NCI-H2196 (cell line): ENCODE data around the gene CNKSR2.

Source experiments
- DNase-seq: peaks from one replicate; lab custom pipeline; 2025; ENCODE audit not compliant: unreplicated experiment; lab: John Stamatoyannopoulos, UW

CNKSR2 gene

DNA sequence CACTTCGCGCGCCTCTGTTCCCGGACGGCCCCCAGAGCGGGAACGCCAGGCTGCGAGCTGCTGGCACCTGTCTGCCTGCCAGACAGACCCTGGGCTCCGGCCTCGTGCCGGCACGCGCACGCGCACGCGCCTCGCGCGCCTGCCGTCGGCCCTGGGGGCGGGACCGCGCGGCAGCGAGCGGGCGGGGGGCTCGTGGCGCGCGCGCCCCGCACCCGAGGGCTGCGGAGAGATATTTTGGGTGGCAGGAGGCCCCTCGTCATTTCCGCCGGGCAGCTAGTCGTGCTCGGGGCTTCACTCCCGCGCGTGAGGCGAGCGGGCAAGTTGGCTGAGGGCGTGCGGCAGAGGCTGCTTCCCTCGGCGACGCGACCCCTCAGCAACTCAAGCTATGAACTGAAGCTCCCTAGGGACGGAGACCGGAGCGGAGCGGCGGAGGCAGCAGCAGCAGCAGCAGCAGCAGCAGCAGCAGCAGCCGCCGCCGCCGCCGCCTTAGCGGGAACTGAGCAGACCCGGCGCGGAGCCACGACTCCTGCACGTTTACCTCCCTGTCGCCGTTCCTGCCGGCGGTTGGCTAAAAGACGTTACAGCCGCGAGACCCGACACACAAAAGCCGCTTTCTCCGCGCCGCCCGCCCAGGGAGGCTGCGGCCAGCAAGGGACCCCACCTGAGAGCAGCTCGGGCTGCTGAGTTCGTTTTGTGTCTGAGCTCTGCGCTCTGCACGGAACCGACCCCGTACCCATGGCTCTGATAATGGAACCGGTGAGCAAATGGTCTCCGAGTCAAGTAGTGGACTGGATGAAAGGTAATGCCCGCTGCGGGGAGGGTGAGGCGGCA is at the start of gene CNKSR2:
Gene CNKSR2 (plus strand): TSS at position 256 of the 831 bp plus-strand sequence. CDS start 480 bp downstream, at position 736.
- peak; percentile 82 for DNase-seq

DNA sequence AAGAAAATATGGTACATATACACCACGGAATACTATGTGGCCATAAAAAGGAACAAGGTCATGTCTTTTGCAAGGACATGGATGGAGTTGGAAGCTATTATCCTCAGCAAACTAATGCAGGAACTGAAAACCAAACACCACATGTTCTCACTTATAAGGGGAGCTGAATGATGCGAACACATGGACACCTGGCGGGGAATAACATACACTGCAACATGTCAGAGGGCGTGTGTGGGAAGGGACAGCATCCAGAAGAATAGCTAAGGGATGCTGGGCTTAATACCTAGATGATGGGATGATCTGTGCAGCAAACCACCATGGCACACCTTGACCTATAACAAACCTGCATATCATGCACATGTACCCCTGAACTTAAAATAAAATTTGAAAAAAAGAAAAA is 19.5 kb upstream of the CNKSR2 start:
- DNase-seq, result no peak

DNA sequence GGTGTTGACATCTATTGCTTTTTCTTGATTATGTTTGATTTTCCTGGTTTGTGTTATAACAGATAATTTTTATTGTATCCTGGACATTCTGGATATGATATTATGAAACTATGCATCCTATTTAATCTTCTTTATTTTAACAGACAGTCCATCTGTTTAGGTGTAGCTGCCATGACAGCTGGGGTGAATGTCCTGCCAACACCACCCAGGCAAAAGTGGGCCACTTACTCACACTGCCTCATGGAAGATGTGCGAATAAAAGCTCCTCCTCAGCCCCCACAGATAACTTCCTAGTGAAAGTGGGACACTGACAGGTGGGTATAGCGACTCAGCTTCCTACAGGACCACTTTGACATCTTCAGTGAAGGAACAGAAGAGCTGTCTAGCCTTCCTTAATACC is 18.4 kb upstream of the CNKSR2 start:
- no peak for DNase-seq

DNA sequence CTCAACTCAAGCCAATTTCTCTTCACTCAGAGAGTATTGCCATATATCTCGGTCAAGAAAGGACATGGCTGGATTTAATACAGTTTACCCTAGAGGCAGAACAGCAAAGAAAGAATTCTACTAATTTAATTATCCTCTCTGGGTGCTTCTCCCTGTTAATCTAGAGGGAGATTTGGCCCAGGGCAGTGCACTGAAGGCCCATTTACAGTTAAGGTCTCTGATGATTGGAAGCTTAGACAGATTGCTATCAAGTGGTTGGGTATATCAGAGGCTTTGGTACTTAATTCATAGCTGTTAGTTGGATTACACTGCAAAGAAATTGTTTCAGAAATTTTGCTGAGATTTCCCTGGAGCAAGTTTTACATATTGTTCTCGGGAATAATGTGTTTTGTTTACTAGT is 4.6 kb upstream of the CNKSR2 start:
- DNase-seq, result no peak

DNA sequence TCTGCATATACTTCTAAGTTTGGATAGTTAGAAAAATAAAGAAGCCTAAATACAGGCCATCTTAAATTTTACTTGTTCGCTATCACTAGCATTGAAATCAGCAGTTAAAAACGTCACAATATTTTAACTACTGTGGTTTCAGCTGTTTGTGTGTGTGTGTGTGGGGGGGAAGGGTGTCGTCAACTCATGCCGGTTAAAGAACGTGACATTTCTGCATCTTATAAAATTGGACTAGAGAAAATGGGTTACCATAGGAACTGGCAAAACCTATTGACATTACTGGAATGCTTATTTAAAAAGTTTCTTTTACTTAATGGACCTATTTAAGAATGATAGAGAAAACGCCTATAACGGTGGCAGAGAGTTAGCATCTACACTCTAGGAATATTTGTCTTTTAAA is 1.2 kb upstream of the CNKSR2 start:
- DNase-seq, result no peak

DNA sequence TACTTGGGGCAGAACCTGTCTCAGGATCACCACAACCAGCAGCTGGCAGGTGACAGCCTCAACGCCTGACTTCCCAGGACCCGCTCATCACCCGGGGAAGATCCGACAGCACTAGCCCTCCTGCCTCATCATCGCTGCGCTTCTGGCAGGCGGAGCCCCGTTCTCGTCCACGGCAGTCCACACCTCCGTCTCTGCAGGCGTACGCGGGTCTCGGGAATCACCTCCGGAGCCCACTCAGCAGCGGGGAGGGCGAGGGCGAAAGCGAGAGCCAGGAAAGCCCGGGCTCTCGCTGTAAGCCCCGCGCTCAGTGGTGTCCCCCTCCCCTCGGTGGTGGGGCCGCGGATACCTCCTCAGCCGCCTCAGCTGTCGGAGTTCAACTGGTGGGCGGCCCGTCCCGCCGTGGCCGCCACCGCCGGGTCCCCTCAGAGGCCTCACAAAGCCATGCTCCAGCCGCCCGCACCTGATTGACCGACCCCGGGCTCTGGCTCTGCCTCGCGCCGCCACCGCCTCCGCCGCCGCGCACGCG is 518 bp upstream of the CNKSR2 start:
- no peak for DNase-seq

DNA sequence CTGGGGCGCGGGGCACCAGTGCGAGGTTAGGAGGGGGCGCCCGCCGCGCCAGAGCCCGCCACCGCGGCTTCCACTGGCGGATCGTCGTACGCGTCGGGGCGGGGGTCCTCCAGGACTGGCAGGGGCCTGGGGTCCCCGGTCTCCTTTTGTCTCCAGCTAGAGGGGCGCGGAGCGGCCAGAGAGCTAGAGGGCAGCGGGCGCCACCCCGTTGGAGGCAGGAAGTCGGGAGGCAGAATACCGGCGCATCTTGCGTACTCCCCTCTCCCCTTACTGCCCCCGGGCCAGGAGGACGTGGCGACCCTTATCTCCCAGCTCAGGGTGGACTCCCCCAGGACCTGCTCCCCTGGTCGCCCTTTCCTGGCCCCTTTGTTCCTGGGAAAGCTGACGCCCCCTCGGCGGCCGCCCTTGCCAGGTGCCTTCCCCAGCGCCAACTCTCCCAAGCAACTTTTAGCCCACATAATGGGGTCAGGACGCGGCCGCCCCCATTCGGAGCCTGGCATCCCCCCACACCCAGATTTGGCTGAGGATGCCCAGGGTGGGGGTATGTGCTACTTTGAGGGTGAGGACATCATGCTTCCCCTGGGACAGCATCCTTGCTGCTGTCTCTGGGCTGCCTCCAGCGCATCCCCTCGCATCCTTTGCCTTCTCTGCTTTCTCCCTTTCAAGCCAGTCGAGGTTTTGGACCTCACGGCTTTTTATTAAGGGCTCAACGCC is 933 bp downstream of the CNKSR2 start:
- DNase-seq, result no peak

DNA sequence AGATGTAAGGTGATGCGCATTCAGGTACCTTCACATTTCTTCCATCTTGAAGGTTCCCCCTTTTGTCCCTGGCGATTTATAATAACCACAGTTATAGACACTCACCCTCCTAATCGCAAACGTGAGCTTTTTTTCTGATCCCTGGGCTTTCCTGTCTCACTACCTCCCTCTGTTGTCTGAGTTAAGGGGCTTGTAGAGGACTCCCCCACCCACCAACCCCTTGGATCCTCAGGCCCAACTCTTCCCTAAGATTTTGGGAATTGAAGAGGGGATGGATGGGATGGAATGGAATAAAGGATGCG is 1.4 kb downstream of the CNKSR2 start:
- DNase-seq, result no peak

DNA sequence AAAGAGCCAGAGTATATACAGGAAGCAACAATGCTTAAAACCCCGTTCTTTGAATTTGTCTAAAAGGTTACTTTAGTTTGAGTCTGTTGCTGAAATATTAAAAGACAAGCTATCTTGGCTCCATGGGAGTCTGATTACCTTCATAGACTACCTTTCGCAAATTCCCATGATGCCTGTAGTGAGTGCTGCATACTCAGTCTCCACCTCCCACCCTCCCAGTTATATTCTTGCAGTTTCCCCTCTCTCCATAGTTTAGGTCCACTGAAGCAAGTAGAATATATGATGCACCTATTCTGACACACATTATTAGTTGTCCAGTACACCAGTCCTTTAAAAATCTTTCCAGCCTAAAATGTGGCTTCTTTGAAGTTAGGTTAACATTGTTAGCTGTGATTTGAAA is 2.4 kb downstream of the CNKSR2 start:
- no peak for DNase-seq

DNA sequence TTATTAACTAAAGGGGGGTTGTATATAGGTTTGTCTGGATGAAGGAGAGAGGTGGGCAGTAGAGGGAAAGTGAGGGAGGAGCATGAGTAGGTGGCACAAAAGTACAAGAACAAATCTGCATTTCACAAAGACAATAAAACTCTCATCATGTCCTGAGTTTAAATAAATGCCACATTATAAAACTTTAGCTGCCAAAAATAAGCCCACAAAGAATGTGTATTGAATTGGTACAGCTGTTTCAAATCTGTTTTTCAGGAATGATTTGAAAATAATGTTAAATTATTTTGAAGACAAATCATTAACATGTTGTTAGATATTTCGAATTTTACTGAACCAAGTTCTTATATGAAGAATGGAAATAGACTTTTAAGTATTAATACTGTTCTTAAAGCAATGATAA is 5.8 kb downstream of the CNKSR2 start:
- DNase-seq, result no peak

DNA sequence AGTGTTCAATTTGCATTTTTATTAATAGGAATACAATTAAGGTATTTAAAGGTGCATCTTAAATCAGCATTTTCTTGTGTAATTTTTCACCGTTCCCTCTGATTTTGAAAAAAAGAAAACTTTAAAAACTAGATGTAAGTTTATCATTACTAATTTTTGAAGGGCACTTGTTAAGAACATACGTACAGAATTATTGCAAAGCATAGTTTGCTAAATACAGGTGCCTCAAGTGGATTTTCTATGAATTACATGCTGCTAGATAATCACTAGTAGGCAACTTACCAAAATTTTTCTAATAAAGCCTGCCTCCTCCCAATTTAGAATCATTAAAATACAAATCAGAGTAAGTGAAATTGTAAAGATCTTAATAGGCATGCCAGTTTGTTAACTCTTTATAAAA is 8.5 kb downstream of the CNKSR2 start:
- peak; percentile 4 for DNase-seq

DNA sequence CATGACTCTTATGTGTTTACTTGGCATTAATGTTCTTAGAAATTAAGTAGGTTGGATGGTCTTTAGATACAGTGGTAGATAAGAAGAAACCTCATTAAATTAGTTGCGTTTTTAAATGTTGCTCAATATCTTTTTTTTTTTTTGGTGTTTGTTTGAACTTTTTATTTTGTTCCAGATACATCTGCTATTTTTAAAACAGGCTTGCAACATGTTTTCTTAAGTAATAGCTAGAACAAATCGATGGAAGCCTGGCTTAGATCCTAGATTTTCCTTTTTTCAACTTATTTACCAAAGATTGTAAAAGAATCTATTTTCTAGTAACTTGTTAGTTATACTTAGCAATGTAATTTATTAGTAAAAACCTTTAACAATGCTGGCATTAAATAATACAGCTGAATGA is 9.3 kb downstream of the CNKSR2 start:
- no peak for DNase-seq

DNA sequence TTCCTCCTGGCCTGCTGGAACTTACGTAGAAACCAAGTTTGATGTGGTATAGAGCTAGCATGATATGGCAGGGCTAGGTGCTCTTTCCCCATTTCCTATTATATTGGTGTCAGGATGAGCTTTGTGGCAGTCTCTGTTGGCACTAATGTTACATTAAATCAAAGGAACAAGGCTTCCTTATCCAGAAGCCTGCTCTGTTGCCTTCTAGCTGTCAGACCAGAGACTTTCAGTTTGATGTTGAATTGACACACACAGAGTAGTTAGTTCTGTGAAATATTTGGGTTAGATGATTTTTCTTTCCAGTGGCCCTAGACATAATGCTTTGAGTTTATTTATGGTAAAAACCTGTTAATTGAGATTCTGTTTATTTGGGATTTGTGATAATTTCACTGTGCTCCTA is 10.0 kb downstream of the CNKSR2 start:
- DNase-seq, result no peak

DNA sequence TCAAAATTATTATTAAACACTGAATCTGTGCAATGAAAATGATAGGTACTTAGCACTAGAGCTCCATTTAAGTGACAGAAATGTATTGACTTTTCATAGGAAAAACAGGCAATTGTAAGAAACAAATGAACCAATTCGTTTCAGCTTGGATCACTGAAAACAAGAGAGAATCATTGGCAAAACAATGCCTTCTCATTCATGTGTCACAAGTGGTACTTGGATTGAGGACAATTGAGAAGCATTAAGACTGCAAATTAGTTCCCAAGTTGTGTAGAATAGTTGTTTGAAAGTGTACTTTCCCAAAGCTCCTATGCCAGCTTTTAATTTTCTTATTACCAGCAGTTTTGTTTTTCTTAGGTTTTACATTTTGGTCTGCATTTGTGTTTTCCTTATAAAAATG is 20.6 kb downstream of the CNKSR2 start:
- no peak for DNase-seq

DNA sequence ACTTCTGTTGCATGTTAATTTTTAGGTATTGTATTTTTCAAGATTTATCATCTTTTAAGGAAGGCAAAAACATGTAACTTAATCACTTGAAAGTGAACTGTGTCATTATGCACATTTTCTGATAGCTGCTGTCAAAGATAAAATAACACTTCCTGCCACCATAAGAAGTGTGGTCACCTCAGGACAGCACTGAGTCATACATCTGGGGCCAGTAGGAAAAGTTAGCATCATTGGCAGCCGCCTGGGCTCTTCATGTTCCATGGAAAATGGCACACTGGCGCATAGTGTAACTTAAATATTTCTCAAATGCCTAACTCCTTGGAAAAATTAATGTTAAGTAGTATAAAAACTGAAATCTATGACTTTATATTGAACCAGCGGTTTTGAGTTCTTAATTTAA is 24.2 kb downstream of the CNKSR2 start:
- DNase-seq, result no peak

DNA sequence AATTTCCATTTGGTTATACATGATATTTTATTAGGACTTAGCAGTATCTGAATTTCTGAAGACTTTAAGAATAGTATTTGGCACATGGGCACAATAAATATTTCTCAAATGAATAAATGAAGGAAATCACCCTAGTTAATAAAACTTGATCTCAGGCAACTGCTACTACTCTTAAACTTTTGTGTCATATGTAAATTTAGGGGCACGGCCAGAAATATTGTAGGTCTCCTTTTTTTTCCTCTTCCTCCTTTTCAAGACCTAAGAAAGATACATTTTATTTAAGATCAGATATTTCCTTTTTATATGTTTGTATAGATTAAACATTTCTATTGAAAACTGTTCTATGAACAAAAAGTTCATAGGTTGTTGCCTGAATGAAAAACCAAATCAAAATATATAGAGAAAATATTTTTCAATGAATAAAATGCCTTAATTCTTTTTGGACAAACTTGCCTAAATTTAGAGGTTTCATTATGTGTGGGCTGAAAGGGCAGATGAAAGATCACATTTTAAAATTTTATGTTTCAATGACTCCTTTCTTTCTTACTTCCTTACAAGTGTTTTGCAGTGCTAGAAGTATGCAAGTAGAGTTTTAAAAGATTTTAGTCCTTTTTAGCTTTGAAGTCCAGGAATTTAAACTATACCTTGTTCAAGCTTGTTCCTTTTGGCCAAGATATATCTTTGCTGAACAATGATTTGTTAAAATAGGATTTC is 26.3 kb downstream of the CNKSR2 start:
- DNase-seq, result no peak

DNA sequence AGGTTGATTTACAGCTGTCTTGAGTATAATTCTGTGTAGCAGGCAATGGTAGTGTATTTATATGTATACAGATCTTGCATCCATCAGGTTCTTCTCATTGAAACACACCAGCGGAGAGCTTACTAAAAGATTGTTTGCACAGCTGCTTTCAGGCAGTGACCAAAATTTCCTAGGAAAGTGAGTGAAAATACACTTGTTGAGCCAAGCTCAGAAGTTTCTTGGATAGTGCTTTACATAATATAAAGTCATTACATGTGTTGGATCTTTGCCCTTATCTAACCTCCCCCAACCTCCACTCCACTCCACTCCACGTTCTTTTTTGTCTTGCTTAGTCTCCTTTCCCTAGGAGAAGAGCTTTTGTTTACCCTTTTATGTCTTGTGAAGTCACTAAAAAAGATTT is 34.1 kb downstream of the CNKSR2 start:
- peak; percentile 17 for DNase-seq

DNA sequence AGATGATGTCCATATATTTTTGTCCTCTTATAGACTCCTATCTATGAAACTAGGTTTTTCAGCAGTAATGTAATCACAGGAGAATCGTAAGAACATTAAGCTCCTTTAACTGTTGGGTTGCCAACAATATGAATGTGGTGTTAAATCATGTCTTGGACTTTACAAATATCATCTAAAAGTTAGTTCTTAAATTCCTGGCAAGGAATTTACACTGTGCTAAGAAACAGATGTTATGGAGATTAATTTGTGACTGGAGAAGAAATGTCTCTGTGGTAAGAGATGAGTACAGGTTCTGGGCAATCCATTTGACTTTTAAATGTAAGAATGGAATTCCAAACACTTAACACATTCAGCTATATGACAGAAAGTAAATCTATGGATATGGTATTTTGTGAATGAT is 34.6 kb downstream of the CNKSR2 start:
- DNase-seq, result no peak

DNA sequence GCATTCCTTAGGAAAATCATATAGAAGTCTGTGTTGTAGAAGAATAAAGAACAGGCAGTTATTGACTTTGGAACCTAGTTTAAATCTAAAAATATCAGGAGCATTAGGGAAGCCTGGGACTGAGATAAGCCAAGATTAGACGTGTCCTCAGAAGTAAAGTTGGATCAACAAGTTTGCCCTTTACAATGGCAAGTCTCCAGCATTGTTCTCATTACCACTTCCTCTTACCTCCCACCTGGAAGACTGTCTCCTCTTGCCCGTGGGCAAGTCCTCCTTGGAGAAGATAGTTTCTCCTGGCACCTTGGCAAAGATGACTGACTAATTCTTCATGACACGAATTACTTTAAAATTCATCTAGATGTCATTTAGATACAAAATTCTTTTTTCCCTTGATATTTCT is 37.8 kb downstream of the CNKSR2 start:
- no peak for DNase-seq

DNA sequence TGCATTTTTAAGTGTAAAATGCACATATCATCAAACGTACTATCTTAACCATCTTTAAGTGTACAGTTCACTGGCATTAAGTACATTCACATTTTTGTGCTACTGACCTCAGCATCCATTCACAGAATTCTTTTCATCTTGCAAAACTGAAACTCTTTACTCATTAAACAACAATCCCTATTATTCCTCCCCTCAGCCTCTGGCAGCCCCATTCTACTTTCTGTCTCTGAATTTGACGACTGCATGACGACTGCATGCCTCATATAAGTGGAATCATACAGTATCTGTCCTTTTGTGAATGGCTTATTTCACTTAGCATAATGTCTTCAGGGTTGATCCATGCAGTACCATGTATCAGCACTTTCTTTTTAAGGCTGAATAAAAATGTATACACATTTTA is 38.7 kb downstream of the CNKSR2 start:
- no peak for DNase-seq

DNA sequence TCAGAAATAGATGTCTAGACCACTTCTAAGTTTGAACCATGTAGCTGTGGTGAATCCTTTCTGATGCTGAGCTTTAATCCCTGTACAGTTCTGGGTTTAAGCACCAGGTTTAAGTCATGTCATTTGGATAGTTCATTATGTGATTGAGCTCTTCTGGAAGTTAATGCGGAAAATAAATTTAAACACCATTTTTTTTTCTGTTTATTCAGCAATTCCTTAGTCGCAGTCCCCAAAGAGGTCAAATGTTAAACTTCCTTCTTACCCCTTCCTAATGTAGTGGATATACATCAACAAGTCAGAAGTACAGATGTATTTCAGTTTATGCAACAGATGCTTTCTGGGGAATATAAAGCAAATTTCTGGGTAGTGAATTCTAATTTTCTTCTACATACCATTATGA is 52.9 kb downstream of the CNKSR2 start:
- no peak for DNase-seq

DNA sequence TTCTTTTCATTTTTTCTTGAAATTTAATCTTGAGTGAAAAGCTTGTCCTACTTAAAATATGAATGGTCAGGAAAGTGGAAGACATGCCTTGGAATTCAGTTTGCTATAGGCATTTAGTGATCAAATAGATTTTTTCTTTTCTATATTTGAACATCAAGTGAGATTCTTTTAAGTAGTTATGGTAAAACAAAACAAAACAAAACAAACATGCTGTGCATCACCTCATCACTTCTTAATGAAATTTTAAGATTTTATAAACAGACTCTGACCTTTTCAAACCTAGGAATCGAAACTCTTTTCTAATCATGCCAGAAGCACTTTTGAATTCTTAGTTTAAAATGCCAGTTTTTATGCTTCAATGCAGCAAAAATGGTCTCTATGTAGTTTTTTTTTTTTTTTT is 62.8 kb downstream of the CNKSR2 start:
- no peak for DNase-seq
